Stimulated activated CD8-positive, alpha-beta memory T cell treated with anti-CD3 and anti-CD28 coated beads, Interleukin-15, amount 100 ng/mL, for 48 hours (primary cell): Measurements from ENCODE around the gene PGAP3.
A peak's percentile ranks its signal among the peaks of the same experiment; 100 is the strongest.

Source experiments
- DNase-seq, 2 donors: peaks; one replicate each; pipeline ENCODE4 v3.0.0-alpha.2; 2020; ENCODE audit warnings: low read depth in 2 of 2

PGAP3 gene

DNA sequence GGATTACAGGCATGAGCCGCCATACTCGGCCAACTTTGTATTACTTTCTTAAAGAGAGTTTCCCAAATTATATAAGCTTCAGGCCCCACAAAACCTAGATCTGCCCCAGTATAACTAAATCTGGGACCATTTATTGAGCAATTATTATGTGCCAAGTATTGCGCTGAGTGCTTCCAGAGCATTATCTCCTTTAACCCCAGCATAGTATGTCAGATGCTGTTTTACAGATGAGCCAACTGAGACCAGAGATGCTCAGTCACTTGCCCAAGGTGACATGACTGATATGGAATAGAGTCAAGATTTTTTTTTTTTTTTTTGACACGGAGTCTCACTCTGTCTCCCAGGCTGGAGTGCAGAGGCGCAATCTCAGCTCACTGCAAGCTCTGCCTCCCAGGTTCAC, 10.1 kb upstream of the PGAP3 start:
- DNase-seq: no peak

DNA sequence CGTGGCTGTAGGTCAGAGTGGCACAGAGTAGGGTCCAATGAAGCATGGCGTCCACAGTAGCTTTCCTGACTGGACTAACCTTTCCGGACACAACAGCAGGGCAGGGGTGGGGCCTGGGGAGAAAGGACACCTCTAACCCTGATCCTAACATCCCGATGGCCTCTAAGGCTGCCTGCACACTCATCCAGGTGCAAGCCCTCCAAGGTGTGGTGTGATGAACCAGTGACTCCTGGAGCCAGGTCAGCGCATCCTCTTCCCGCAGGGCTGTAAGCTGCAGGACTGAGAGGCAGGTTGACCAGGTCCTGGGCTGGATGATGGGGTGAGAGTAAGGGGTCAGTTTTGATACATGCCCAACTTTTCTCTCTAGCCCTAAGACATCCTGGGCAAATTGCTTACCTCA, 8.9 kb upstream of the PGAP3 start:
- no peak for DNase-seq

DNA sequence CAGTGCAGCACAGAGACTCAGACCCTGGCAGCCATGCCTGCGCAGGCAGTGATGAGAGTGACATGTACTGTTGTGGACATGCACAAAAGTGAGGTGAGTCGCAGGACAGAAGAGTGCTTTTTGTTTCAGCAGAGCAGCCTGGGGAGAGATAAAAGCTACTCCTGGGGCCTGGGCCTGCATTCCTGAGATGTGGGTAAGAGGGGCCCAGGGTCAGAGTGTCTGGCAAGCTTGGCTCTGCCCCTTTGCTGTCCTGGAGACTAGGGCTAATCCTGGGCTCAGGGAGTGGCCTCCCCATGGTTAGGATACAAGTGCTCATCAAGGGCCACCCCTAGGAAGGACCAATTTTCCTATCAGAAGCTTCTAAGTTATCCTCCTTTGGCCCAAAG, 7.2 kb upstream of the PGAP3 start:
- no peak for DNase-seq

DNA sequence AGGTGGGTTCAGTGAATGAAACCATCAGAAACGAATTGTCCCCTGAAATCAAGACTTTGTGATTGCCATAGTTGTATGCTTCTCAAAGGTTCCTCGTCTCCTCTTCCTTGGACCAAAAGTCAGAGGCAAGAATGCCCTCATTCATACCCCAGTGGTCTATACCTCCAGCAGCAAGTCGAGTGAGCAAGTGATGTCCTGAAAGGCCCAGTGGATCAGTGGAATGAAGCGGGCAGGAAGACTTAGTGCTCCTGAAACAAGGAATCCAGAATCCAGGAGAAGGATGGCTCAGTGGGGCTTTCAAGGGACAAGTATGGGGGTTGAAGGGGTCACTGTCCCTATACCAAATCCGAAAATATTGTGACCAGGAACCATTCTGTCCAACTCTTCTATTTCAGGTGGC, 6.7 kb upstream of the PGAP3 start:
- DNase-seq: no peak

DNA sequence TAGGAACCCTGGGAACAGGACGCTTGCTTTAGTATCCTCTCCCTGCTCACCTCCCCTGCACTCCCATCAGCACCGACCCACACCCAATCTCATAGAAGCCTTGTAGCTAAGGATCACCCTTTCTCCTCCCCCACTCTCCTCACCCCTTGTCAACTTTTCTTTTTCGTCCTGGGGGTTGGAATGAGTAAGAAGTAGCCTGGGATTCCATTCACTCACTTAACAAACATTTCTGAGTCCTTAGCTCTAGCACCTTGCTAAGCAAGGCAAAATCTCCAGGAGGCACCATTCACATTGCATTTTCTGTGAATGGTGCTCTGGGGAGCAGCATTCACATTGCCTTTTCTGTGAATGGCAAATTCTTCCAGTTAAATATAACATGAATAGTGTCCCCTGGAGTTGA, 1.1 kb upstream of the PGAP3 start:
- no peak for DNase-seq

DNA sequence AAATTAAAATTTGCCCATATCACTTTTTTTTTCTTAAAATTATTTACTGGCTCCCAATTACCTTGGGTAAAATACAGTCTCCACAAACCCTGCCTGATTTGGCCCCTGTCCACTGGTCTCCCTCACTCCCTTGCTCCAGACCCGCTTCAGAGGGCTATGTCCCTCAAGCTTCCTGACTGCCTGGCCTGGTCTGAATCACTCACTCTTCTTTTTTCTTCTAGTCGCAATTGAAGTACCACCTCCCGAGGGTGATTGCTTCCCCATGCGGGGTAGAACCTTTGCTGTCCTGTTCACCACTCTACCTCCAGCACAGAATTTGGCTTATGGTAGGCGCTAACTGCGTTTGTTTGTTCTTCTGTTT, 598 bp upstream of the PGAP3 start:
- DNase-seq: no peak

DNA sequence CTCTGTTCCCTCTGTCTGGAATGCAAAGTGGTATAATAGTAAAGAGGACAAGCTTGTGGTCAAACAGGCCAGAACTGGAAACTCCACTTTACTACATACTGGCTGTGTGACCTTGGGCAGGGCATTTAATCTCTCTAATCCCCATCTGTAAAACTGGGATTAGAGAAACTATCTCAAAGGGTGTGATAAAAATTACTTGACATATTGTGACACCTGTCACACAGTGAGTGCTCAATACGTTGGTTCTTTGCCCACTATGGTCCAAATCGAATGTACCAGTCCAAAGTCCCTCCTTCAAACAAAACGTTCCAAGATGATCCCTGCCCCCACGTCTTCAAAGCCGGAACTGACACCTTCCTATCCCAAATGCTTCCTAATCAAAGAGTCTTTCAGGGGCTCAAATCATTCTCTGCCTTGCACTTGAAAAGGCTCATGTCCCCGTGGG, 734 bp downstream of the PGAP3 start:
- no peak for DNase-seq

DNA sequence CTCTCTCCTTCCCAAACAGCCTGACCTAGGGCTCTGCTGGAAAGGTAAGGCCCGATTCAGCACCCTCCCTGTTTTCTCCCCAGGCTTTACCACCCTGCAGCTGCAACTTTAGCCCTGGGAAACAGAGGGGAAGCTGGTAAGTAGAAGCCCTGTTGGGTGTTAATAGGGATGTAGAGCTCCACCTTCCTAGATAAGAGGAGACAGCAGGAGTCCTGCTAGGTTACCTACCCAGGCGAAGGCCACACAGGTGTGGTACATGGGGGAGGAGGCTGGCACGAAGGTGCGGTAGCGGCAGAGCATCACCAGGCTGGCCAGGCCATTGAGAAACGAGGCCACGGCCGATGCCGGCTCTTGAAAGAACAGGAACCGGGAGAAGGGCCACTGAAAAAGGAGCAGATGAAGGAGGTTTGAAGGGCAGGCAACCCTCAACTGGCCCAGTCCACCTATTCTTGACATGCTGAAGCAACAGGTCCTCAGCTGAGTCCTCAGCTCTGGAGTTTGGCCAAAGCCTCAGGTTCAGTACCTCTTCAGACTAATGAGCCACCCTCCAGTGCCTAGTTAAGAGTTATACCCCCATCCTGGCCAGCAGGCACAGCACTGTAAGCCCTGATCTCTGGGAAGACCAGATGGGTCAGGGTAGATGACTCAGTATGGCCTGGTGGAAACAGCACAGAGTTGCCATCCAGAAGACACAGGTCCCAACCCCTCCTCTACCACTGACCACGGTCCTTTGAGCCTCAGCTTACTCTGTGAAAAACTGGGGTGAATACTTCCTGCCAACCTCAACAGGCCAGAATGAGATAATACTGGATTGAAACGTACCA, 3.3 kb downstream of the PGAP3 start:
- DNase-seq: no peak

DNA sequence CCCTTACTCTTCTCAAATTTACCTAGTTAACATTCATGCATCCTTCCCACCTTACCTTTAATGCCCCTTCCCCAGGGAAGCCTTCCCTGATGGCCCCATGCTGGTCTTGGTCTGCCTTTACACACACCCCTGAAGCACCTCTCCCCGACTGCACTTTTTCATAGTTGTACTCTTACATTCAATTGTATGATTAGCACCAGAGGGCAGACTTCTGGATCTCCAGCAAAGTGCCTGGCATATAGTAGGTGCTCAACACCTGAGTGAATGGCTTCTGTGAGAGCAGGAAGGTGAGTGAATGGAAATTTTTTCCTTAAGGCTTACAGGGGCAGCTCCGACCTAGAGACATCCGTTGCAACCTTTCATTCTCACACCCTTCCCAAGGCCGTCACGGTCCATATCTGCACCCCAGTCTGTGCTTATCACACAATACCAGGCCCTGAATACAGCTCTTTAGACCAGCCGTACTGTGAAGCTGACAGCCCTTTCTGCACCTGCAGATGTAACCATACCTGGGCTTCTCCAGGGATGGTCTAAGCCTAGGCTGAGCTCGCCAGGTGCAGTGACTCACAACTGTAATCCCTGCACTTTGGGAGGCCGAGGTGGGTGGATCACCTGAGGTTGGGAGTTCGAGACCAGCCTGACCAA, 4.4 kb downstream of the PGAP3 start:
- DNase-seq: no peak

DNA sequence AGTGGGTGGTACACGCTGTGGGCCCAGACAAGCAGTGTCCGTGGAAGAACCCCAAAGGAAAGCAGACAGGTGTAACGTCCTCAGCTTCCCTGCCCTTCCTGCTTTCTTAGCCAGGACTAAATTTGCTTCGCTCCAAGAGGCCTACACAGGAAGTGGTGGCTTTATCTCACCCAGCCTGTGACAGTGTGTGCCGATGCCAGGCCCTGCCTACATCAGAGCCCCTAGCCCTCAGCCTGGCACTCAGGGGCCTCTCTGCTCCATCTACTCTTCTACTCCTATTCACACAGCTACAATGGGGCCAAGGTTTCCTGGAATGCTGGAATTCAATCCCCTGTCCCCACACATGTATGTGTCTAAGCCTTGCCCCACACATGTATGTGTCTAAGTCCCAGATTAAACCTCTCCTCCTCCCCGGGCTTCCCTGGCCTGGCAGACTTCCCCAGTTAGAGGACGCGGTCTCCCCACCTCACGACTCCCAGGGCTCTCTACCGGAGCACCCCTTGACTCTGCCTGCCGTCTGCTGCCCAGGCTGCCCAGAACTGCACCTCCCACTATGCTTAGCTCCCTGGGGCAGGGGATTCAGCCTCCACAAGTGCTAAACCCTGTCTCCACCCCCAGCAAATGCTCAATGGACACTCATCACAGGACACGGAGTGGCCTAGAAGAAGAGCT, 8.2 kb downstream of the PGAP3 start:
- DNase-seq: no peak

DNA sequence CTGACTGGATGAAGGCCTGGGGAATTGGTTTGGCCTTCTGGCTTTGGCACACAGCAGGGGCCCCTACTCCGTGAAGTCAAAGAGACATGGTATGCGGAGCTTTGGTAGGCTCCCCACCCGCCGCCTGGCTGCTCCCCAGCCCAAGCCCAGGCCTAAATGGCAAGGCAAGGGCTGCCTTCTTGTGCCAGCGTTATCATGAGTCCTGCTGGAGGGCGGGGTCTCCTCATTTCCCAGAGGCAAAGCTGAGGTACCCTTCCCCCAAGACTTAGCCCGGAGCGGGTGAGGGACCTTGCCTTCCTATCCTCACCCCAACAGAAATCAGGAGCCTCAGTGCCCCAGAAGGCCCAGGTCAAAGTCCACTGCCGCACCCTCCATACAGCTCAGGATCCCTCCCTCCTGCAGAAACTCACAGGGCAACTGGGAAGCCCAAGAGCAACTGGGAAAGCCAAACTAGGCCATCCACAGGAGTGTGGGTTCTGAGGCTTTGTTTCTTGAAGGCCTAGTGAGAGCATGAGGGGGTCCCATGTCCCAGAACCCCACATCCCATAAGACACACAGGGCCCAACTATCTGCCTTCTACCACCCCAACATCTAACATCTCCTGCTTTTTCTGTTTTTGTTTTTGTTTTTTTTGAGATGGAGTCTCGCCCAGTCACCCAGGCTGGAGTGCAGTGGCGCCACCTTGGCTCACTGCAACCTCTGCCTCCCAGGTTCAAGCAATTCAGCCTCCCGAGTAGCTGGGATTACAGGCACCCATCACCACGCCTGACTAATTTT, 9.3 kb downstream of the PGAP3 start:
- no peak for DNase-seq

DNA sequence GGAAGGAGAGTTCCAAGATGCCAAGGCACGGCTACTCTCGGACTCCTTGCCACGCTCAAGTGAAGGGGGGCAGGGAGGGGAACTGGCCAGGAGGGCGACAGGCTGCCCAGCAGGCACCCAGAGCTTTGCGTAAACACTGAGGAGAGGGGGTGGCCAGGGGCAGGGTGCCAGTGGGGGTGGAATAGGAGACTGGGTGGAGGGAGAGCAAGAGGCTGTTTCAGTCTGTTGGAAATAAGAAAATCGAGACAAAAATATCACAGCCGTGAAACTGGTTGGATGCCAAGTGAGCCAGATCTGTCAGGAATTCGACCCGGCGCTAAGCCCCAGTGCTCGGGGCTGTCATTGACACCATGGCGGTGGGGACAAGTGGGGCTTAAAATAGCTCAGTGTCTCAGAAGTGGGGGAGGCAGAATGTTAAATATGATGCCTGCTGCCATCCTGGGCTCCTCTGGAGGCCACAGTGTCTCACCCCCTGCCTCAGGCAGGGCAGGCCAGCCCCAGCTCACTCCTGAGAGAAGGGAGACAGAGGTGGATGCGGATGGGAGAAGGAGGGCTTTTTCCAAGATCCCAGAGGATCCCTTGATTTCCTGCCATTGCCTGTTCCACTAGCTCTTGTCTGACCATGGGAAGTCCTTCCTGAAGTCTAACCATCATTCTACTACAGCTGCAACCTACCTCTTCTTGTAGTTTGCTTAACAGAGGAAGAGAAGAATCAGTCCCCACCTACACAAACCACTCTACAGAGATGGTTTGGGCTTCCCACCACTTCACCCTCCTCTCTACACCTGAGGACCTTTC, 10.1 kb downstream of the PGAP3 start:
- no peak for DNase-seq

DNA sequence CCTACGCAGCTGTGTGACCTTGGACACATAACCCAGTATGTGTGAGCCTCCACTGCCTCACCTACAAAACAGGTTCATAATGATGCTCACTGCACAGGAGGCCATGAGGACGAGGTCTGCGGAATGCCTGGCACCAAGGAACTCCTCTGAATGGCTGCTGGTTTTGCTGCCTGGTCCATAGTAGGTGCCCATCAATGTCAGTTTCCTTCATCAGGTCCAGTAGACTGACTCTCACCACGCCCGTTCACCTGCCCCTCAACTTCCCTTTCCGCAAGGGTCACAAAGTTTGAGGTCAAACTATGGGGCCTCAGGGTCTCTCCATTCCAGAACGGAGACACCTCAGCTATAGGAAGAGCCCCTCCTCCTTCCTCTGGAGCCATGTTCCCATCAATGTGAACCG, 10.8 kb downstream of the PGAP3 start:
- no peak for DNase-seq

DNA sequence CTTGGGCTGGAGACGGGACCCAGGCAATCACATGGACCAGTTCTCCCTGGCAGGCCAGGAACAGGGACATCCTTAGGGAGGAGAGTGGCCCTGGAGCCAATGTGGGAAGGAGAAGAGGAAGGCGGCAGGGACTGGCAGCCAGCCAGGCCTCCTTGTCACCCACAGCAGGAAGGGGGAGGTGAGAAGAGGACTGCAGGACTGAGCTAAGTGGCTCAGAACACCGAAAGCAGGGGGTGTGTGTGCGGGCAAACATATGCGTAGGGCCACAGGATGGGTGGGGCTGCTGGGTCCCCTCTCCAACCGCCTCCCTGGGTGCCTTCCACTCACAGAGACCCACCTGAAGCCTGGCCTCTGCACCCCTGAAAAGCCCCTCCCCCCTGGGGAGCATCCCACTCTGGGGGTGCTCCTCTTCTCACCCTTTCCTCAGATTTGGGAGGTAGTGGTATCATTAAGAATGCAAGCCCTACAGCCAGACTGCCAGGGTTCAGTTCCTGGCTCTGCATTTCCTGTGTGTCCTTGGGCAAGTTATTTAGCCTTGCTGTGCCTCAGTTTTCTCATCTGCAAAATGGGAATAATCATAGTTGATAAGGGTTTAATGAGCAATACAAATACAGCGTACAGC, 11.5 kb downstream of the PGAP3 start:
- peak; percentile 23 to 28 for DNase-seq

DNA sequence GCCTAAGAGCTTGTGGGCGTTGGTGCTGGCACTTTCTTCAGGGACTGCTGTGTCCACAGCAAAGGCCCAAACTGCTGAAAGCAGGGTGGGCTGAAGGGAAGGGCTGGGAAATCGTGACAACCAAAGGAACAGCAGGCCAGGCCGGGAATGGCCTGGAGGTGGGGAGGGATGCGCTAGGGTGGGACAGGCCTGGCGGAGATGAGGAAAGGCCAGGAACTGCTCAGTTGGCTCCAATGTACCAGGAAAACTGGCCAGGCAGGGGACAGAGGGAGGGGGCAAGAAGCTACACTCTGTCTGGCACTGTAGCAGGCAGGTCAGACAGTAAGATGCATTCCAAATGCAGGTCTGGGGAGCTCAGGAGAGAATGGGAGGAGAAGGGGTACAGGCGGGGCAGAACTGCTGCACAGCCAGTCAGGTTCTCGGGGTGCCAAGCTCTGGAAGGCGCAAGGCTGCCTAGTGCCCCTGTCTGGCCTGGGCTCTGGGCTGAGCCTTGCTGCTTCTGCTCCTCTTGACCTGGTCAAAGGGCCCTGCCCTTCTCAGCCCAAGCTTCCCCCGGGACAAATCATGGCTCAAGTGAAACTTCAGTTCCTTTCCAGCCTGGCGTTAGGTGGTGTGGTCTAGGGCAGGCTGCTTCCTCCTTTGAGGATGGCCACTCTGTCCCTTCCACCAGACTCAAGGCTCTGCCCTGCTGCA, 12.3 kb downstream of the PGAP3 start:
- no peak for DNase-seq

DNA sequence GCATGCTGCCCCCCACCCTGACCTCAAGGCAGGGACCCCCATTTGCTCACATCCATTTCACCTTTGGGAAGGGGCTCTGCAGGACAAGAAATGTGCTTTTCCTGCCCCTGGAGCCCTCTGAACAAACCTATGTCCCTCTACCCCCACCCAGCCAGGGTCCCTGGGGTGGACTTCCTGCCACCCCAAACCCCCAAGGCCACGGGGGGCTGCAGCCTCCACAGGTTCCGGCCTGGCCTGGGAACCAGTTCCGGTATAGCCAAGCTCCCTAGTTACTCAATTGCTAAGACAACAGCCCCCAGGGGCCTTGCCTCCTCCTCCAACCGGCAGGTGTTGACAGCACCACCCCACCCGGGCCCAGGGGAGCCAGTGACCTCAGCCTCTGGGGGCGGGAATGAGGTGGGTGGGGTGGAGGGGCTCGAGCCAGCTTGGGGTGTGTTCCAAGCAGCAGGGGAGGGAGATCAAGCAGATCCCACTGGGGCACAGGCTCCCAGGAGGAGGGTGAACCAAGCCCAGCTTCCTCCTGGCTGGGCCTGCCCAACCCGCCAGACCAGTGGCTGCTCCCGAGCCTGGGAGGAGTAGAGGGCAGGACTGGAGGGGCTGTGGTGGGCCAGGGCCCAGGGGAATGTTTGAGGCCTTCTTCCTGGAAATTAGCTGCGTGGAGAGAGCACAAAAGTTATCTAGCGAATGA, 13.0 kb downstream of the PGAP3 start:
- no peak for DNase-seq

DNA sequence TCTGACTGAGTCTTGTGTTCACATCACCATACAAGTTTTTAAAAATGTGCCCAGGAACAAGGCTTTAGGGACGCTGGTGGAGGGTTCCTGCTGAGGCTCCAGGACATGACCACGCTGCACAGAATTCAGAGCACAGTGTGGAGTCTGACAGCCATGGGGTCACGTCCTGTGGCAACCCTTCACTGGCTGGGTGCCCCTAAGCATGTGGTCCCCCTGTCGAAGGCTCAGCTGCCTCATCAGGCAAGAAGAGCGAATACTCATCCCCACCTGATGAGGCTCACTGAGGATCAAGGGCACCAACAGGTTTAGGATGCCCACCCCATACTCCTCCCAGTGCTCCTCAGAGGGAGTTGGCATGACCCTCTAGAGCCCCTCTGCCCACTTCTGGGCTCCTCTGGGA, 13.7 kb downstream of the PGAP3 start:
- no peak for DNase-seq

DNA sequence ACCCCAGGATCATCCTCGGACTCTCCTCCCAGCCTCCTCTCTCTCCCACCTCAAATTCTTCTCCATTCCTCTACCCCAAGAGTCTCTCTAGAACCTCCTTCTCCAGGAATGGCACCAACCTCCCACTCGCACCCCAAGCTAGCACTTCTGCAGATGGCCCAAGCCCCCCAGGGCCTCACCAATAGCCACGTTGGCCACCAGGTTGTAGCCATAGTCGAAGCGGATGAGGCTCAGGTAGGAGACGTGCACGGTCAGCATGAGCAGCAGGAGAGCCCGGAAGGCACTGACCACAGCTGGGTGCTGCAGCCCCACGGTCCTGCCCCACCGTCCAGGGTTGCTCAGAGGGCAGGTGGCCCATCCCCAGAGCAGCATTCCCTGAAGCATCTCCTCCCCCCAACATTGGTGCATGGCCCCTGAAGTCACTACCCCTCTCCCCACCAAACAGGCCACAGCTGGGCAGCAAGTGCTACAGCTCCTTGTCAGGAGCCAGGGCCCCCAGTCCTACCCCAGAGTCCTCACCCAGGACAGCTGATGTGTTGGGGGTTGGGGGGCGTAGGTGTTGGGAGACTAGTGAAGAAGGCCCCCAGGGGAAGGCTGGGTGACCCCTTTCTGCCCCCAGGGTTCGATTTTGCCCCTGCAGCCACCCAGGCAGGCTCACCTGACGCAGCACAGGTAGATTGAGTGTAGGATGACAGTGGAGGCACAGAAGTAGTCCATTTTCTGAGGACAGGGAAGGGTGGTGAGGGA, 14.3 kb downstream of the PGAP3 start:
- DNase-seq: no peak
